HG02970 (cell line): ENCODE data around the gene MECR.

Source experiments
- ATAC-seq: cut with Tn5 transposase; IDR thresholded peaks from one replicate; pipeline ENCODE4 v1.9.1; 2021; ENCODE audit warnings: mild to moderate bottlenecking, moderate library complexity, moderate number of reproducible peaks; ENCODE audit not compliant: unreplicated experiment, low FRiP score

MECR gene

DNA sequence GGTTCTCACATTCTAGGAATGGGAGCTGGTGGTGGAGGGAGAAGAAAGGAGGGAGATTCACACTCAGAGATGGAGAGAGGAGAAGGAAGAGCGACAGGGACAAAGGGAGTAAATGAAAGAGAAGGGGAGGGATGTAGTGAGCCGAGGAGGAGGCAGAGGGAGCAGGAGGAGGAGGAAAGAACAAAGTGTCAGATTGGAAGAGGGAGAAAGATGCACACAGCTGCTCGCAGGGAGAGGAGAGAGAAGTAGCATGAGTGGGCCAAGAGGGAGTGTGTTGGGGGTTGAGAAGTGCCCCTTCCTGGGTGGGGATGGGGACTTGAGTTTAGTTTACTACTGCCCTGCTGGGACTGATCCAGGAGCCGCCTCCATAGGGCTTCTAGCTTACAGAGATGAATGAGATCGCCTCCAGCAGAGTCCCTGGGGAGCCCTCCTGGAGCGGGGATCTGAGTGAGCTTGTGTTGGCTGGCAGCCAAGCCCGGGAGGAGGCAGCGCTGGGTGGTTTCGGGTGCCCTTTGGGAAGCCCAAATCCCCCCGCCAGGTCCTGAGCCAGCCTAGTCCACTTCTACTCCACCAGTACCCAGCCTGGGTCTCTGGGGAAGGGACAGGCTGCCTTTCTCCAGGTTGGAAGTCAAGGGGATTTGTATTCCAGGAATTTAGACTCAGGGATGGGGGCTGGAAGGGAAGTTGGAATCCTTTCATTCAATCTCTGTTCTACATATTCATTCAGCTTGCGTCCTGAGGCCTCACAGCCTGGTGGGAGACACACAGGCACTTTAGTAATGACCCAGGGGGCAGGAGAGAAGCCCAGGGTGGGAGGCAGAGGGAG lies 26.5 kb upstream of the MECR start:
- no peak for ATAC-seq

DNA sequence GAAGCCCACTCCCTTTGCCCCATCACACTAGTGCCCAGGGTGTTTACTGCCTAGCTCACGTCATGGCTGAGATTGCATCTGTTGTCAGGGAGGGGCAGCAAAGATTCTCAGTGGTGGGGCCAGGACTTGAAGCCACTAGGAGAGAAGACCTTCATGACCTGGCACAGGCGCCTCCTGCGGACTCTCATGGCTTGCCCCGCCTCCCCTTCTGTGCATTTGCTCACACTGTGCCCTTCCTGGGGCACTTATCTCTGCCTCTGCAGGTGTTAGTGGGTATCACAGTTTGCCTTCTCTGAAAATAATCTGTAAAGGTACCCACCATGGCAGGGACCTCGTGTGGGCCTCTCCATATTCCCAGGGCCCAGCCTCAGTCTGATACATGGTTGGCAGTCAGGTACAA lies 25.7 kb upstream of the MECR start:
- no peak for ATAC-seq

DNA sequence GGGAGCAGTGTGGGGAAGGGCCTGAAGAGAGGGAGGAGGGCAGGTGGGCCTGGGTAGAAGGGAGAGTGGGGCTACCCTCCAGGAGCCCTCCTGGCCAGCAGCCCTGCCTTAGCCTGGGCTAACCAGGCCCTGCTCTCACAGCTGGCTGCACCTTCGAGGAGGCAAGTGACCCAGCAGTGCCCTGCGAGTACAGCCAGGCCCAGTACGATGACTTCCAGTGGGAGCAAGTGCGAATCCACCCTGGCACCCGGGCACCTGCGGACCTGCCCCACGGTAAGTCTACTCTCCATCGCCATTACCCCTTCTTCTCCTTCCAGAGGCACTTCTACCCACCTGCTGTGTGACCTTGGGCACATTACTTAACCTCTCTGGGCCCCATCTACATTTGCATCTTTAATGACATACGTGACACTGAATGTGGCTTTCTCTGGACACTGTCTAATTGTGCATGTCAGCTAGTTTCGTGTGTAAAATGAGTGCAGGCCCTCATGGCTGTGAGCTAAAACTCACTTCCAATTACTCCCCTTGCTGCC lies 24.5 kb upstream of the MECR start:
- ATAC-seq = no peak

DNA sequence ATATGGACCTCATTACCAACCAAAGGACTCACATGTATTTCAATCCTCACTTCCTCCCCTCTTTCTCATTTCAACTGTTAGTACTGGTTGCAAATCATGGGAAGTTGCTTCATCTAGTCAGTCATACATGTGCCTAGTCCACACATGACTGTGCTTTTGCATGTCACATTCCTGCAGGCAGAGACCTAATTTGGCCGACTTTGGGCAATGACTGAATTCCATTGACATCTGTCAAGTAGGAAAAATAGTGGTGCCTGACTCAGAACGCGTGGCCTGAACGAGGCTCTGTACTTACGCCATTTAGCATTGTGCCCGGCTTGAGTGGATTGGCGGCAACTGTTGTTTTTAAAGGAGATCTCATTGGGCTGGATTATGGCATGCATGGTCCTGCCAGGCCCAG lies 23.6 kb upstream of the MECR start:
- ATAC-seq = no peak

DNA sequence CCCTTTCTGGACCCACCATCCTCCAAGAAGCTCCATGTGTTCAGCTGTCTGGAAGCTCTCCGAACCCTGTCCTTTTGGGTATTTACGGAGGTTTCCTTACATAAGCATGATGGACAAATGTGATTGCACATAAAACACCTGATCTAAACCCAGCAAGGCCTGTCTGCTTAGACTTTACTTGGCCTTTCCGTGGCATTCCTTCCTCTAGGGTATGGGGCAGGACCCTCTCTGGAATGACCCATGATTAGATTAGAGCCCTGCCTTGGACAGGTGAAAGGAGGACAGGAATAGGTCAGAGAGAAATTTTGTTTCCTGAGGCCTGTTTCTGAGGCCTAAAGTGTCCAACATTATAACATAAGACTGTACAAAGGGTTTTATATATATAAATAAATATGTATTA lies 22.4 kb upstream of the MECR start:
- no peak for ATAC-seq

DNA sequence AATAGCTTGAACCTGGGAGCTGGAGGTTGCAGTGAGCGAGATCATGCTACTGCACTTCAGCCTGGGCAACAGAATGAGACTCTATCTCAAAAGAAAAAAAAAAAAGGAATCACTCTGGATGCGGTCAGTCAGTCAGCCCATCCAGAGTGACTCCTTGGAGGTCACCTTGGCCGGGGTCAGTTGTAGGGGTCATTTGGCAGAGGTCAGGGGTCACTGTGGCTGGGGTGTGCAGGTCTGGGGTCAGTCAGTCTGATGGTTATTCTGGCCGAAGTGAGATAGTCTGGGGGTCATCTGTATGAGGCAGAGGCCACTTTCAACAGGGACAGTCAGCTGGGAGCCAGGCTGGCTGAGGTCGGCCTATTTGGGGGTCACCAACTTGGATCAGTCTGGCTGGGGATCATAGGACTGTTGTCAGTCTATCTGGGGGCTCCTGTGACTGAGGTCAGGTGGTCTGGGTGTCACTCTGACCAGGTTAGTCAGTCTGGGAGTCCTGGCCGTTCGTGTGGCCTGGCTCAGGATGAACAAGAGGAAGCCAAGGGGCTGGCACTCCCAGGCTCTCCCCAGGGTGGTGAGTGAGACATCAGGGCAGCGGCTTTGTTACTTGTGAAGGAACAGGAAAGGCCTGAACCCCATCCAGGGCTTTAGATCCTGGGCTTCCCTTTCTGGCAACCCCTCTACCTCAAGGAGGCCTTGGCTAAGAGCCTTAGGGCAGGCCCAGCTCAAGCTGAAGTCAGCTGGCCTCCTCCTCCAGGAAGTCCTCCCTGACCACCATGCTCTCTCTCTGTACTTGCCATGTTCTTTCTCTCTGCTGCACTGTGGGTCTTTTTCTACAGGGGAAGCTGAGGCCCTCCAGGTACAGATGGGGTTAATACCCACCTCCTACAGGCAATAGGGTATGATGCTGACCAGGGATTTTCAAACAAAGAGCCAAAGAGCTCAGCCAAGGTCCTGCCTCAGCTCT lies 20.7 kb upstream of the MECR start:
- no peak for ATAC-seq

DNA sequence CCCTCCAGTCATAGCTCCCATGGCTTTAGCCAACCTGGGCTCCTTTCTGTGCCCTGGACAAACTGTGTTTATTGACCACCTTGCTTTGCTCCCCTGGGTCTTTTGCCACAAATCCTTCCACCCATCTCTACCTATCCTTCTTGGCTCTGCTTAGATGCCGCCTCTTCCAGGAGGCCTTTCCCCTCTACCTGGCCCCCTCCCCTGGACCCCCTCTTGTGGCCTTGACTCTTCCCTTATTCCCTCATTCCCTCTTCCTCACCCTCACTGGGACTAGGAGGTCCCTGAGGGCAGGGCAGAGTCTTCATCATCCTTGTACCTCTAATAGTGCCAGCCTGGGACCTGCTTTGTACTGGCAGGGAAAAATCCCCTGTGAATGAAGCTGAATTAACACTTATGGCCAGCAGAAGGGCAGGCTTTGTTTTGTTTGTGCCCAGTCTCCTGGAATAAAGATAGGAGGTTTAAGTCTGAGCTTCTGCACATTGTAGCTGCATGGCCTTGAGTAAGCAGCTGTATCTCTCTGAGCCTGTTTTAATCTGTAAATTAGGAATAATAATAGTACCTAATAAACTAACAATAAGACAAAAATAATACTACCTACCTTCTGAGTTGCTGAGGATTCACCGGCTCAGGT lies 19.3 kb upstream of the MECR start:
- ATAC-seq = no peak

DNA sequence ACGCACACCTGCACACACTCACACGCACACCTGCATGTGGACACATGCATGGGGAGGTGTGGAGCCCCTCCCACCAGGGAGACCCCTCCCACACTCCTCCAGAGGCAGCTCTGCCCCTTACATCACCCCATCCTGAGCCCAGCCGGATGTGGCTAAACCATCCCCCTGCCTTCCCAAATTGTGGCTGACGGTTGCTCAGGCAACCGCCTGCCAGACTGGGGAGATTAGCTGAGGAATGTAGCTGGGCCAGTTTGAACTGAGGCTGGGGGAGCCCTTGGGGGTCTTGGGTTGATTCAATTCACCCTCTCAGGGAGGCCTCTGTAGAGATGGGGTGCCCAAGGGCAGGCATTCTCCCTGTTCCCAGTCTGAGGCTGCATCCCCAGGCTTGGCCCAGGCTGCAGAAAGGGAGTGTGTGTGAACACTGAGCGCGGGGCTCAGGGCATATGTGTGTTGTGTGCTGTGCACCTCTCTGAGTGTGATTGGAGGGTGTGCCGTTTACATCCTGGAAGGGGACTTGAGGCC lies 18.5 kb upstream of the MECR start:
- no peak for ATAC-seq

DNA sequence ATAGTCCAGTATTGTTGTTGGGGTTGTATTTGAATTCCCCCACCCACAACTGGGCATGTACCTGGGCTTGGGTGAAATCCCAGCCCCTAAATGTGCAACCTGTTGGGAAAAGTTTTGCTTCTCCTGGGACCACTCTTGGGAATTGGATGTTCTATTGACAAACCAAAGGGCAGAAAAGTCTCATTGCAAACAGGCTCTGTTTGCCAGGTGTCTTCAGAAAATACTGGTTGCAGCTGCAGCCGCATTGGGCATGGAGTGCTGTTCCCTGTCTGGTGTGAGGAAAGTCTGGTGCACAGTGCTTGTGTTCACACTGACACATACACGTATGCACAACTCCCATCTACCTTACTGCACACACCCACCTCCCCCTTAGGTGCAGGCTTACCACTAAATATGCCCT lies 17.7 kb upstream of the MECR start:
- ATAC-seq = no peak

DNA sequence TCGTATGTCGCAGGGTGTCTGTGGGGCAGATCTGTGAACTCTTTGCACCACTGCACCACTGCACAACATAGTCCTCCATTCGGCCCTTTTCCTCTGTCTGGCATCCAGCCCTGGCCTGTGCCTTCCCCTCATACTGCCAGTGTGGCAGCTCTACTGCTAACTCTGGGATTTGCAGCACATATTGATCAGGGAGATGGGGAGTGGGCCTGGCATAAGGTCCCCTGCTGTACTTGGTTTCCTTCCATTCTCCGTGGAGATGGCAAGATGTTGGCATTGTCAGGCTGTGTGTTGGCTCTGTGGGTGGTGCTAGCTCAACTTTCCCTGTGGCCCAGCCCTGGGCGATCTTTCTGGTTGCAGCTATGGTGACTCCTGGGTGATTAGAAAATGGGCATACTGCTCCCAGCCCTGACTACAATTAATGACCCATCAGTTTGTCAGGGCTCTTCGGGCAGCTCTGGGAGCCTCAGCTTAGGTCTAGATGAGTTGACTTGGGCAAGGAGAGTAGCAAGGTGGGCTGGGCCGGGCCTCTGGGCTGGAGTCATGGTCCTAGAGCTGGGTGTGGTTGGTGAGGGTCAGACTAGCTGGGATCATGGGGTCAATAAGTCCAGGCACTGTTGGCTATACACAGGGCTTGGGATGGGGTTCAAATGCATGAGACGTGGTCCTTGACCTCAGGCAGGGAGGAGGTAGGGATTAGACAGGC lies 17.0 kb upstream of the MECR start:
- no peak for ATAC-seq

DNA sequence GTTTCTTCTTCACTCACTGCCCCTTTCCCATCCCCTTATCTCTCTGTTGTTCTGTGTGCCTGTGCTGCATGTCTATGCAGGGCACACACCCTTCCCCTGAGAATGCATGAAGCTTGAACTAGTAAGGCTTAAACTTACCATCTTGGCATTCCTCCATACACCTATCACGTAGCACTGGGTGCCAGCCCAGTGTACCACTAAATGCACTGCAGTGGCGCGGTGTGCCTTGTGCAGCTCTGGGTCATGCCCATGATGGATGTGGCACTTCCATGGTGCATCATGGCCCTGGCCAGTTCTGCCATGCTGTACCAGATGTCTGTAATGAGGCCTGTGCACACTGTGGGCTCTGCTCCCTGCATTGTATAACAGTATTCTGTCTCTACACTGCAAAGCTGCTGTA lies 16.3 kb upstream of the MECR start:
- no peak for ATAC-seq

DNA sequence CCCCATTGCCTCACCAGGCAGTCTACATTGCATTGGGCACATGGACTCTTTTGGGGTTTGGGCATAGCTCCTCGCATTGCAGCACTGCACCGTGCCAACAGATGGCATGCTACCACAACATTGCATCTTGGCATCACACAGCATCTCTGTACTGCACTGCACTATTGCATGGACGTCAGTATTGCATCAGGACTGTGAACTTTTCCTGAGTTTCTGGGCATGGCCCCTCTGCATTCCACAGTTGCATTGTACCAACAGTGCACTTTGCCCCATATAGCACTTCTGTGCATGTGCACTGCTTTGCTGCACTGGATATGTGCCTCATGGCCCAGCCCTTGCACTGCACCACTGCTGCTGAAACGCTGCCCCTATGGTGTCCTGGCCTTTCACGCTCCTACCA lies 15.1 kb upstream of the MECR start:
- no peak for ATAC-seq

DNA sequence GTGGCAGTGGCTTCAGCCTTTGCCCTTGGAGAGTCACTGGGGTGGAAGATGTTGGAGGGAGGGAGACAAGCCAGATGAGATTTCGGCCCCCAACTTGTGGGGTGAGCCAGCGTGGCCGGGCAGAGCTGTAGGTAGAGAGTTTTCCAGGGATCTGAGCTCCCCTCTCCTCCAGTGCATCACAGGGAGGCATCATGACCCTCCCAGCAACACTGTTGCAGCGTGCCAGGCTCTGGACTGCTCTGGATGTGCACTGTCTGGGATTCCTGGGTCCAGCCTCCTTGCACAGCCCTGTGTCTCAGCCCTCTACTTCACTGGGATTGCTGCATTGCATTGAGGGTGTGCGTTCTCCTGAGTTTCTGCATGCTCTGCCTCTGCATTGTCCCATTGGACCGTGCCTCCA lies 14.5 kb upstream of the MECR start:
- ATAC-seq = no peak

DNA sequence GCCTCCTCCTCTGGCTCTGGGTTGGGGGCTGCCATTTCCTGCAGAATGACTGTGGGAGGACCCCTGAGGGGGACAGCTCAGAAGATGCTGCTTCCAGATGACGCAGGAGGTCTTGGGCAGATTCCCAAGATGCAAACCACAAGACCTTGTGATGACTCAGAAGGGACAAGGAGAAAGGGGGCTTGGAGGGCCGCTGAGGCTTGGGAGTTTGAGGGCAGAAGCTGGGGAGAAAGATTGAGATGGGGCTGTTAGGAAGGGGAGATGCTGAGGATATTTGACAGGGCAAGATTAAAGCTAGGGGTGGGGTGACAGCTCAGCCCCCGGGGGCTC lies 13.1 kb upstream of the MECR start:
- ATAC-seq = no peak

DNA sequence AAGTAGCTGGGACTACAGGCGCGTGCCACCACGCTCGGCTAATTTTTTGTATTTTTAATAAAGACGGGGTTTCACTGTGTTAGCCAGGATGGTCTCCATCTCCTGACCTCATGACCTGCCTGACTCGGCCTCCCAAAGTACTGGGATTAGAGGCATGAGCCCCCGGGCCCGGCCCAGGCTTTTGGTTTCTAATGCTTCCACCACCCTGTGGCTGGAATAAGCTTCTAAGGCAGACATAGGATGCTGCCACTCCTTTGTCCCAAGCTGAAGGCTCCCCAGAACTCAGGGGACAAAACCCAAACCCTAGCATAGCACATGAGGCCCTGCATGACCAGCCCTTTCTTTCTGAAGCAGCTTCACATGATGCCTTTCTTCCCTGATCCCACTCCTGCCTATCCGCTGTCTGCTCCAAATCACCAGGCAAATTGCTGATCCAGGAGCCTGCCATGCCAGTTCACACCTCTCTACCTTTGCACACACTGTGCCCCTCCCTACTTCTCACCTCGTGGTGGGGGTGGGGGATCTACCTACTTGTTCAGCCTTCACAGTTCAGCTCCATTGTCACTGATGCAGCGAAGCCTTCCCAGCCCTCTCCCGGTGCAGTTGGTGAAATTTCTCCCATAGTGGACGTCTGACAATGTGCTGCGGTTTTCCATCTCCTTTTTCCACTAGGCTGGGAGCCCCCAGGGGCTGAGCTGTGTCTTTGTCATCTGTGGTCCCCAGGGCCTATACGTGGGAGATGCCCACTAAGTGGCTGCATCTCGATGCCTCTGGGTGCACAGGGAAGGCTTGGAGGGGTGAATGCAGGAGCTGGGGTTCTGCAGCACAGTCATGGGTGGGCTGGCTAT lies 12.5 kb upstream of the MECR start:
- no peak for ATAC-seq

DNA sequence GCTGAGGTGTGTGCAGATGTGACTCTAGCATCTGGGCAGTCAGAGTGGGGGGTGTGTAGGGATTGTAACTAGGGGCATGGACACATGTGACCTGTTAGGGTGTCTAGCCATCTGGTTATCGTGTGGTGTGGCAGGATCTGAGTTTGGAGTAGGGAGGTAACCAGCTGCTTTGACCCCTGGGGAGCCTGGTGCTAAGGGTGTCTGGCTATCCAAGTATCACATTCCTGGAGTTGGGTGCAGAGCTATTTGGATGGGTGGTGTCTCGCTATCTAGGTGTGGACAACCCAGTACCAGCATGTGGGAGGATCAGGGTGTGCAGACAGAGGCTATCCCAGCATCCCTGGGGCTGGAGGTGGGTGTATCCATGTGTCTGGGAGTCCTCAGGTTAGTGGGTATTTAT lies 10.3 kb upstream of the MECR start:
- ATAC-seq = no peak

DNA sequence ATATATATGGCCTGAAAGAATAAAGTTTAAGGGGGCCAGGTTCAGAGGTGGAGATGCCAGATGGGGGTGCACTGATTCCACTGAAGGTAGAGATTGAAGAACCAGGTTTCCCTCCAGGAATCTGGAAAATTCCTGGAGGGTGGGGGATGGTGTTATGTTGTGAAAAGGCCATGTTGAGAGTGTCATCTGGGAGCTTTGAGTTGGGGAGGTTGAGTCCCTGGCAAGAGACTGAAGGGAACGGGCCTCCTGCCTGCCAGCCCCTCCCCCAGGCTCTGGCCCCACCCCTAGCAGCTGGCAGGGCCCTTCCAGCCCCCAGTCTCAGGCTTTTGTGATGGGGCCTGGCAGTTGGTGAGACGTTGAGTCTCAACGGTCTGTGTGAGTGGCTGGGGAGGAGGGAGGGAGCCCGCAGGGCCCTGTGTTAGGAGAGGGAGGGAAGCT lies 9.7 kb upstream of the MECR start:
- no peak for ATAC-seq

DNA sequence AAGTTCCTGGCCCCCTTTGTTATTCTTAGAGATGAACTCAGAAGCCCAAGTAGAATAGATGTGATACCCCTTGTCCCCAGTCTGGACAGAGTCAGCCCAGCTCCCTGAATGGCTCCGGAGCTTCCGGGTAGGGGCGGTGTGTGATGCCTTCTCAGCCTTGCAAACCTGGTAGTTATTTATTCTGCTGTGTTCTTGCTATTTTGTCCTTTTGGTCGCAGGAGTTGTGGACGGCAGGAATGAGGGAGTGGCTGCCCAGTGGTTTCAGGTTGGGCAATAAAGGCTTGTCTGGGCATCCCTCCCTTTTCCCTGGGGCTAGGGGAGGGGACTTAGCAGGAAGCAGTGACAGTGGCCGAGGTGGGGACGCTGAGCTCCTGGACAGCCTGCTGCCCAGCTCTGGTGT lies 8.4 kb upstream of the MECR start:
- no peak for ATAC-seq

DNA sequence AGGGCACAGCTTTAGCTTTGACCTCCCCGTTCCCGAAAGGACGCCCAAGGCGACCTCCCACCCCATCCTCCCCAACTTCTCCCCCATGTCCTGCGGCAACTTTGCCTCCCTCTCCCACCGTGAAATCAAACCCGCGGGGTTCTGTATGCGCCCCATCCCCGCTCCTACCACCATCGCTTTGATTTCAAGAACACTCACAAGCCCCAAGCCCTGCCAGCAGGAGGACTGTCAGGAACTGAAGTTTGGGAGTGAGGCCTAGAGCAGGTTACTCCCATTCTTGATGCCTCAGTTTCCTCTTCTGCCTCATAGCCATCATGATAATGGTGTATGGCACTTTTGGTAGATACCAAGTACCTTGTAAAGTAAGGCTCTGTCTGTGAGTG lies 7.9 kb upstream of the MECR start:
- ATAC-seq = no peak
